Raji (cell line): ENCODE results near the gene ACOT7.

Experiments
- POLR2A ChIP-seq: IDR thresholded peaks from 2 replicates; pipeline ENCODE4 v1.6.1; 2011; ENCODE audit warnings: low read depth, low read length, control low read depth; ENCODE audit not compliant: insufficient read depth

The ACOT7 gene

GRCh38 chr1:6313393-6314200 lies 80.0 kb downstream of the ACOT7 start:
- TF ChIP-seq POLR2A, result no peak

GRCh38 chr1:6310116-6310848 lies 83.3 kb downstream of the ACOT7 start:
- TF ChIP-seq POLR2A, result no peak

DNA sequence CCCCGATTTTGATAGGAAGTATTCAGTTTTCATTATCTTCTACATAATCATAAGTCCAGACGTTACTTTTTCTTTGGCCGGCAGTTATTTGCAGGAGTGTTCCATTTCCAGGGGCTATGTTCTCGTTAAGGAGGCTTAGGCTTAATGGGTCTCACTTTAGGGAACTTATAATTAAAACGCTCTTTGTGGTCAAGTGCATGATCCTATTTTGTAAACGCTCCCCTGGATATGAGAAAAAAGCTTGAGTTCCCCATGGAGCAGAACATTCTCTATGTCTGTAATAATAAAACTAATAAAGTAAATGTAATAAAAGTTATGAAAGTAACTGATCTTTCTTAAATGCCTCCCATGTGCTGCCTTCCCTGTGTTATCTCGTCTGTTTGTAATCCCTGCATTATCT lies 84.0 kb downstream of the ACOT7 start:
- TF ChIP-seq POLR2A, result no peak

GRCh38 chr1:6308449-6308848 lies 85.1 kb downstream of the ACOT7 start:
- no peak for TF ChIP-seq POLR2A

DNA sequence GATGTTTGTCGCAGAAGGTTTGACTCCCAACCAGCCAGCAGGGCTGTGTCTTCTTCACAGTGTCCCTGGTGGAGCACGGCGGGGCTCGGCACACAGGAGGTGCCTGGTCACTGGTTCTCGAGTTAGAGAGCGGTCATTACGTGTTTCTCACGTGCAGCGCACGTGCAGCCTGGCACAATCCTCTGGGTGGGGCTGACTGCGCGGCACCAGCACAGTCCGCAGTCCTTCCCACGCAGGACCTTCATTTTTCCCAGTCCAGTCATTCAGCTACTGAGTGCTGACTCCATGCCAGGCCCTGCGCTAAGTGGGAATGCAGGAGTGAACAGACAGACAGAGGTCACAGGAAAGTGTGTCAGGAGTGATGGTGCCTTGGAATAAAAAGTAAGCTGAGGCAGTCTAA lies 86.5 kb downstream of the ACOT7 start:
- no peak for TF ChIP-seq POLR2A

GRCh38 chr1:6303397-6304012 lies 90.1 kb downstream of the ACOT7 start:
- no peak for TF ChIP-seq POLR2A

DNA sequence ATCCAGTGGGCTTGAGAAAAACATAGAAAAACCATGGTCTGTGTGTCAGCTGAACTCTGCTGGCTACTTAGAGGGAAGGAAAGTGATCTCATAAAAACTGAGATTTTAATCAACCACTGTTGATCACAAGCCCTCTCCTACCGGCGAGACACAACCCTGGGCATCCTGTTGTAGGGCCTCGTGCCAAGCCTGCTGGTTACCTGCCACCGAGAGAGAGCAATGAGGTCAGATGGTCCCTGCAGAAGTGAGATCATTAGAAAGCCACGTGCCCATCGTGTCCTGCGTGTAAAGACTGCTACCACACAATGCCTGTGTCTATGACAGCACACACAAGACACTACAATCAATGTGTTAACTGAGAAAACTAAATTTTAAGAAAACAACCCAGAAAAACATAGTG lies 91.0 kb downstream of the ACOT7 start:
- no peak for TF ChIP-seq POLR2A

DNA sequence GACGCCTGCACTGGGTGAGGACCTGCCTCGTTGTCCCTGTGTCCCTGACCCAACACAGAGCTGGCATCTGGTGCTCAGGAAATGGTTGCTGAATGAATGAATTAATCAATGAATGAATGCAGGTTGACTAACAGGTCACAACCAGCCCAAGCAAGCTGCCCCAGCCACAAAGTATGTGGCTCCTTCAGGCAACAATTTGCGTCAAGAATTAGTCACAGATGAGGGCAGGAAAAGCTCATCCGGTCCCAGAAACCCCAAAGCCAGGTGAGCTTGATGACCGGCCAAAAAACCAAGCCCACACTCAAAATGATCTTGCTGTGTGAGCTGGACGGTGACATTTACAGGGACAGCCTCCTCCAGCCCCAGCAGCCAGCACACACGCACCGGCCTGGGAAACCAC lies 92.0 kb downstream of the ACOT7 start:
- no peak for TF ChIP-seq POLR2A

DNA sequence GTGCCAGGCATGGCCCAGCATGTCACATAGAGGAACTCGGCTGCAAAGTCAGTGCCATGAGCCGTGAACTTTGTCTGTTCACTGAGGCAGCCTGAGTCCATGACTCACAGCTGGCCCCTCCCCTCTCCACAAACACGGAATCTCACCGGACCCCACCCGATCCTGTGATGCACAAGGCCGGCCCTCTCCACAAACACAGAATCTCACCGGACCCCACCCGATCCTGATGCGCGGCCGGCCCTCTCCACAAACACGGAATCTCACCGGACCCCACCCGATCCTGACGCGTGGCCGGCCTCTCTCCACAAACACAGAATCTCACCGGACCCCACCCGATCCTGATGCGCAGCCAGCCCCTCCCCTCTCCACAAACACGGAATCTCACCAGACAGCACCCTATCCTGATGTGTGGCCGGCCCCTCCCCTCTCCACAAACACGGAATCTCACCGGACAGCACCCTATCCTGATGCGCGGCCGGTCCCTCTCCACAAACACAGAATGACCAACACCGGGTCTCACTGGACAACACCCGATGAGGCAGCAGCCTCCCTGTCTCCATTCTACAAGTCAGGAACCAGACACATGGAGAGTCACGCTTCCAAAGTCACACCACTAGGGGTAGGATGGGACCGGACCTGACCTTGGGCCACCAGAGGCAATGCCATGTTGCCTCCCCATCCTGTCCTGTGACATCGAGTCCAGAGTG lies 93.1 kb downstream of the ACOT7 start:
- TF ChIP-seq POLR2A, result no peak

- no peak for TF ChIP-seq POLR2A
Observed at GRCh38 chr1:6299557-6300165, 93.9 kb downstream of the ACOT7 start.

GRCh38 chr1:6298940-6299465 lies 94.6 kb downstream of the ACOT7 start:
- TF ChIP-seq POLR2A, result no peak

- no peak for TF ChIP-seq POLR2A
Observed at GRCh38 chr1:6298530-6298929, 95.0 kb downstream of the ACOT7 start.

- TF ChIP-seq POLR2A, result no peak
Observed at GRCh38 chr1:6295910-6296309, 97.7 kb downstream of the ACOT7 start.

GRCh38 chr1:6294890-6295556 lies 98.5 kb downstream of the ACOT7 start:
- no peak for TF ChIP-seq POLR2A
